Head of caudate nucleus (tissue), 42 donors: ENCODE results near the gene PEAK3.

Source experiments
- DNase-seq, 42 donors: peaks; one replicate each; pipeline versions ENCODE4 v3.0.0 to v3.0.0-alpha.2; 2020 to 2021; ENCODE audit warnings: mixed read lengths in 7 of 42
- intact Hi-C: fragments of 100-400 bp; cut with DNase I; formaldehyde crosslinking; loops from one replicate; pipeline ENCODE4 v1.15.0; 2022

The PEAK3 gene

DNA sequence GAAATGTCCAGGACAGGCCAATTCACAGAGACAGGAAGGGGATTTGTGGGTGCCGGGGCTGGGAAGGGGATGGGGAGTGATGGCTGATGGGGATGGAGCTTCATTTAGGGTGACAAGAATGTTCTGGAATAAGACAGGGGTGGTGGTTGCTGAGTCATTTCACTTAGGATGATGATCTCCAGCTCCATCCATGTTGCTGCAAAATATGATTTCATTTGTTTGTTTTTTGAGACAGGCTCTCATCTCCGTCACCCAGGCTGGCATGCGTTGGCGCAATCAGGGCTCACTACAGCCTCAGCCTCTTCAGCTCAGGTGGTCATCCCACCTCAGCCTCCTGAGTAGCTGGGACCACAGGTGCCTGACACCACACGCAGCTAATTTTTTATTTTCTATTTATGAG lies 22.6 kb downstream of the PEAK3 start:
- DNase-seq, result no peak
- intact Hi-C loops, result no loop called here

DNA sequence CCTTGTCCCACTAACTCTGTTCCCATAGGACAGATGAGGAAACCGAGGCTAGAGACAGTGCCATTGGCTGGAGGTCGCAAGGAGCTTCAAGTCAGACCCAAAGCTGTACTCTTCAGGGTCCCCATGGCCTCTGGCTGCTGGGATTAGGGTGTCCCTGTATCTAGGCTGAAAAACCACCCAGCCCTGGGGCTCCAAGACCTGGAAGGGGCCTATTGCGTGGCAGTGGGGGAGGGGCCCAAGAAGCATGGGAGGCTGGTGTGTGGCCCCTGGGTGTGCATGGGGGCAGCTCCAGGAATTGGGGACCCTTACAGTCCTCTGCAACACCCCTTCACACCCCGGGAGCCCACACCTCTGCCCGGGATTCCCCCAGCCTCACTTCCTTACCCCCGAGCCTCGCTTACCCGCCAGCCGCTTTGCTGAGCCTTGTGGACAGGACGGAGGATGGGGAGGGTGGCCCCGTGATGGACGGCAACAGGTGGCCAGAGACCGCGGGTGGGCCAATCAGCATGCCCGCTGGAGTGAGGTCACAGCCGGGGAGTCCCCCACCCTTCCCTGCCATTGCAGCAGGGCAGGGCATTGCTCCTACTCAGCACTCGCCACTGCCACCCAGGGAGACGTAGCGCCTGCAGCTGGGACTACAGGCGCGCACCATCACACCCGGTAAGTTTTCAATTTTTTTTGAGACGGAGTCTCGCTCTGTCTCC lies 25.8 kb downstream of the PEAK3 start, which contains the start of gene JSRP1:
JSRP1 (minus strand) TSS at position 436 of the 704 bp plus-strand sequence. CDS start 1,103 bp downstream, outside the sequence.
- DNase-seq, result no peak

DNA sequence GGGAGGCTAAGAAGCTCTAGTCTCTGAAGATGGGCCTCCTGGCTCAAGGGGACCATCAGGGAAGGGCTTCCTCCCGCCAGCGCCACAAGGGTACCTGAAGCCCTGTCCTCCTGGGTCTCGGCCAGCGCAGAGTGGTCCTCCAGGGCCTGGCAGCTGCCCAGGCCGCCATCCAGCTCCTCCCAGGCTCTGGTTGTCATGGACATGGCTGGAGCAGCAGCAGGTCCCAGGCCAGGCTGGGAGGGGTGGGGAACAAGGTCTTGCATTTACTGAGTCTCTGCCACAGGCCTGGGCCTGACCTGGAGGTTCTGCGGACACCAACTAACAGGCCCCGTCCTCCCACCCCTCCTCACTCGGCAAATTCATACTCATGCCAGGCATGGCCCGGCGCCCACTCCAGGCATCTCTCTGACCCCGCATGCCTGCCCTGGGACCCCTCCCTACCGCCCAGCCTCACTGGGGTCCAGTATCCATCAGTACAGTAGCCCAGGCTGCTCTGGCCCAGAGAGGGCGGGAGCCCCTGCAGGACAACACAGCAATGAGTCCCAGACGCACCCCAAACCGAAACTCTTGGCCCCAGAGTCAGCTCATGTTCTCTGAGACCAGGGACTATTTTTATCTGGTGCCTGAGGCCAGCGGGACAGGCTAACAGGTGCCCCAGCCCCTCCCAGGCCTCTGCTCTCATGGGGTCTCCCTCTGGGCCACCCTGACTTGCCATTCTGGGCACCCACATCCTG lies 26.7 kb downstream of the PEAK3 start:
- no peak for DNase-seq
- intact Hi-C loops, result no loop called here

More for the DNA sequence above, 25.8 kb downstream of the PEAK3 start, which contains the start of gene JSRP1:
- intact Hi-C loops, result no loop called here

DNA sequence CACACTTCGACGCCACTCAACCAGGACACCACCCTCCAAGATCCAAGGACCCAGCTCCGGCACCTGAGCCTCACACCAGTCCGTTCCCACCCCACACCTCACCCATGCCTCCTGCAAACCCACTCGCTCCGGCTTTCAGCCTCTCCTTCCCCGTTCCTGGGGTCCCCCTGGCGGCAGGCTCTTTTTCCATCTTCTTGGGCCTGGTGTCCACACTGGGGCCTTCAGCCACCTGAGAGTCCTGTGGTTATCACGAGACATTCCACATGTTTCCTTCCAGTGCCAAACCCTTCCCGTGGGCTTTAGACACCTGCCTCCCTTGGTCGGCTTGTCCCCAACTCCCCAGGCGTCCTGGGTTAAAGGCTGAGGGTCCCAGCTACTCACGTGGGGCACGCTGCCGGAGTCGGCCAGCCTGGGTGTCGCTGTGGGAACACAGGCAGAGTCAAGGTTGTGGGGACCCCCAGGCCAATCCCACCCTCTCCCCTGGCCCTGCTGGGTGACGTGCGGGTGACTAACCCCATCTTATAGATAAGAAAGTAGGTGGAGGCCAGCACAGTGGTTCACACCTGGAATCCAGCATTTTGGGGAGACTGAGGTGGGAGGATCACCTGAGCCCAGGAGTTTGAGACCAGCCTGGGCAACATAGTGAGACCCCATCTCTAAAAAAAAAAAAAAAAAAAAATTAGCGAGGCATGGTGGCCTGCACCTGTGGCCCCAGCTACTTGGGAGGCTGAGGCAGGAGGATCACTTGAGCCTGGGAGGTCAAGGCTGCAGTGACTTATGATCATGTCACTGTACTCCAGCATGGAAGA lies 27.7 kb downstream of the PEAK3 start:
- intact Hi-C loops, result no loop called here

DNA sequence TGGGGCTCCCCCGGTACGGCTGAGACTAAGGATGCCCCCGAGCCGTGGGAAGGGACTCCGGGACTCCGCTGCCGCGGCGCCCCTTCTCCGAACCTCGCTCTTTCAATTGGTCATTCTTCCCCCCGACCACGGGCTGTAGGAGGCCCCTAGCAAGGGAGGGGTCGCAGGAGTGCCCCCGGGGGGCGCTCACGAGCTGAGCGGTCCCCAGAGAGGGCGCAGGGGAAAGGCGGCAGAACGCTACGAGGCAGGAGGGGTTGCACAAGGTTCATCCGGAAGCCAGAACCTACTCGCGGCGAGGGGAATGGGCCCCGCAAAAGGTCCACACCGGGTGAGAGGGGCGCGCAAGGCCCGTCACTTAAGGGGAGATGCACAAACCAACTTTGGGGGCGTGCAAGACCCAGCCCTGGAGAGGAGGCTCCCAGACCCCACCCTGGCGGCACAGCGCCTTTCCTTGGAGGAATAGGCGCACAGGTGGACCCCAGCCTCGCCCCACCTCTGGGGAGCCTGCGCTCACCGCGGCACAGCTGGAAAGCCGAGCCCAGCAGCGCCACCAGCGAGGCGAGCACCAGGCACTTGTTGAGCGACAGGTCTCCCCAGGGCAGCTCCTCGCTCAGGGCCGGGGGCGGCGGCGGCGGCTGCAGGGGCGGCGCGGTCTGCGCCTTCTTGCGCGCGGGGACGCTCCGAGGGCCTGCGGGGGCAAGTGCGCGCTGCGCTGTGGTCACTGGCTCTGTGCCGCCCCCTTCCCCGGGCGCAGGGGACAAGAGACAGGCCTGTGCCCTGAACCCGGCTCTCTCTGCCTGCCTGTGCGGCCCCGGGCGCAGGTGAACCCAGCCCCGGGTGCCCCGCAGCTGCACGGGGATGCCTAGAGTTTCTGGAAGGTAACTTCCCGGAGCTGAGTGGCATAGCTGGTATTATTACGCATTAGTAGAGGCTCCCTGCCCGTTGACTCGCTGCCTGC lies 28.6 kb downstream of the PEAK3 start:
- DNase-seq, result peak in 7 of 42 donors; percentile 41 to 67 (median 53)
- intact Hi-C loops, result no loop called here

More for the DNA sequence above, 27.7 kb downstream of the PEAK3 start:
- DNase-seq, result no peak

DNA sequence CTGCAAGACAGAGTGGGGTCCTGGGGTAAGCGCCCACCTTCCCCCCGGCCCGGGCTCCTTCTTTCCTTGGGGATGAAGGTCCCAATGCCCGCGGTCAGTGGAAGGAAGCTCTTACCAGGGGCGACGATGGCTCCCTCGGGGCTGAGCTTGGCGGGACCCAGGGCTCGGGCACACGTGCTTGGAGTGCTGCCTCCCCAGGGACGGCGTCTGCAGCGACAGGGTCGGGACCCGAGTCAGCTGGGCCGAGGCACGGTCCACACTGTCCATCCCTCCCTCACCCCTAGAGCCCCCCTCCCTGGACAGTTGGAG lies 29.2 kb downstream of the PEAK3 start:
- intact Hi-C loops, result no loop called here
- DNase-seq, result no peak

DNA sequence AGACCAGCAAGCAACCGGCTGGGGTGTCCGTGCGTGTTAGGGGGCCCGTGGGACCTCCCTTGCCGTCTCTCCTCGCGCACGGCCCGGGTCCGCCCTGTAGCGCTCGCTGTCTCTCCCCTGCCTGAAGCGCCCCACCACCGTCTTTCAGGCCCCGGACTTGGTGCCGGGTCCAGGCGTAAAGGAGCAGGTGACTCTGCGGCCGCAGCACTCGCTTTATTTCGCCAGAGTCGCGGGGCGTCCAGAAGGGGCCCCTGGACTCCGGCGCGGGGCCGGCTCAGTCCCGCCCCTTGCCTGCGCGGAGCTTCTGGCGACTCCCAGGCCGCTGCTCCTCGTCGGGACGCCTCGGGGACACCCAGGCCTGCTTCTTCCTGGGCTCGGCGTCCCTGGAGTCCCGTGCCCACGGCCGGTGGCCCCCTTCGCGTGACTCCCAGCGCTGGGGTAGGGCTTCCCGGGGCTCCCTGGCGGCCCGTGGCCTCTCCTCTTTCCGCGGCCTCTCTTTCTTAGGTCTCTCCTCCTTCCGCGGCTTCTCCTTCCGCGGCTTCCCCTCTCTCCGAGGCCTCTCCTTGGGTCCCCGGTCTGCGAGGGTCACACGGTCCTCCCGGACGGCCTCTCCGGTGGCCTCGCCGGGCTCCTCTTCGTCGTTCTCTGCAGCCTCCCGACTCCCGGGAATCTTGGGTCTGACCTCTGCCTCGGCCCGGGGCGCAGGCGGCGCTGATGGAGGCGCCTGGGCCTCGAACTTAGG lies 29.7 kb downstream of the PEAK3 start:
- DNase-seq, result no peak

DNA sequence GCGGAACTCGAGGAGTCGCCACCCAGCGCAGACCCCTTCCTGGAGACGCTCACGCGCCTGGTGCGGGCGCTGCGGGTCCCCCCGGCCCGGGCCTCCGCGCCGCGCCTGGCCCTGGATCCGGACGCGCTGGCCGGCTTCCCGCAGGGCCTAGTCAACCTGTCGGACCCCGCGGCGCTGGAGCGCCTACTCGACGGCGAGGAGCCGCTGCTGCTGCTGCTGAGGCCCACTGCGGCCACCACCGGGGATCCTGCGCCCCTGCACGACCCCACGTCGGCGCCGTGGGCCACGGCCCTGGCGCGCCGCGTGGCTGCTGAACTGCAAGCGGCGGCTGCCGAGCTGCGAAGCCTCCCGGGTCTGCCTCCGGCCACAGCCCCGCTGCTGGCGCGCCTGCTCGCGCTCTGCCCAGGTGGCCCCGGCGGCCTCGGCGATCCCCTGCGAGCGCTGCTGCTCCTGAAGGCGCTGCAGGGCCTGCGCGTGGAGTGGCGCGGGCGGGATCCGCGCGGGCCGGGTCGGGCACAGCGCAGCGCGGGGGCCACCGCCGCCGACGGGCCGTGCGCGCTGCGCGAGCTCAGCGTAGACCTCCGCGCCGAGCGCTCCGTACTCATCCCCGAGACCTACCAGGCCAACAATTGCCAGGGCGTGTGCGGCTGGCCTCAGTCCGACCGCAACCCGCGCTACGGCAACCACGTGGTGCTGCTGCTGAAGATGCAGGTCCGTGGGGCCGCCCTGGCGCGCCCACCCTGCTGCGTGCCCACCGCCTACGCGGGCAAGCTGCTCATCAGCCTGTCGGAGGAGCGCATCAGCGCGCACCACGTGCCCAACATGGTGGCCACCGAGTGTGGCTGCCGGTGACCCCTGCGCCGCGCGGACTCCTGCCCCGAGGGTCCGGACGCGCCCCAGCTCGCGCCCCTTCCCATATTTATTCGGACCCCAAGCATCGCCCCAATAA lies 30.6 kb downstream of the PEAK3 start:
- intact Hi-C loops, result no loop called here
- no peak for DNase-seq

More for the DNA sequence above, 29.7 kb downstream of the PEAK3 start:
- intact Hi-C loops, result no loop called here

DNA sequence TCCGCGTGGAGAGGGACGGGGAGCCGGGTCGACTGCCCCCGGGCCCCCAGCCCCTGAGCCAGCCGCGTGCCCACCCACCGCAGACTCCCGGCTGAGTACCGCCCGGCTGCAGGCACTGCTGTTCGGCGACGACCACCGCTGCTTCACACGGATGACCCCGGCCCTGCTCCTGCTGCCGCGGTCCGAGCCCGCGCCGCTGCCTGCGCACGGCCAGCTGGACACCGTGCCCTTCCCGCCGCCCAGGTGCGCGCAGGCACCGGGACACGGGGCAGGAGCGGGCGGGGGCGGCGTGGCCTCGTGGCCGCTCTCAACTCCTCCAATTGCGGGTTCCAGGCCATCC lies 31.2 kb downstream of the PEAK3 start:
- DNase-seq, result no peak
- intact Hi-C loops, result no loop called here

DNA sequence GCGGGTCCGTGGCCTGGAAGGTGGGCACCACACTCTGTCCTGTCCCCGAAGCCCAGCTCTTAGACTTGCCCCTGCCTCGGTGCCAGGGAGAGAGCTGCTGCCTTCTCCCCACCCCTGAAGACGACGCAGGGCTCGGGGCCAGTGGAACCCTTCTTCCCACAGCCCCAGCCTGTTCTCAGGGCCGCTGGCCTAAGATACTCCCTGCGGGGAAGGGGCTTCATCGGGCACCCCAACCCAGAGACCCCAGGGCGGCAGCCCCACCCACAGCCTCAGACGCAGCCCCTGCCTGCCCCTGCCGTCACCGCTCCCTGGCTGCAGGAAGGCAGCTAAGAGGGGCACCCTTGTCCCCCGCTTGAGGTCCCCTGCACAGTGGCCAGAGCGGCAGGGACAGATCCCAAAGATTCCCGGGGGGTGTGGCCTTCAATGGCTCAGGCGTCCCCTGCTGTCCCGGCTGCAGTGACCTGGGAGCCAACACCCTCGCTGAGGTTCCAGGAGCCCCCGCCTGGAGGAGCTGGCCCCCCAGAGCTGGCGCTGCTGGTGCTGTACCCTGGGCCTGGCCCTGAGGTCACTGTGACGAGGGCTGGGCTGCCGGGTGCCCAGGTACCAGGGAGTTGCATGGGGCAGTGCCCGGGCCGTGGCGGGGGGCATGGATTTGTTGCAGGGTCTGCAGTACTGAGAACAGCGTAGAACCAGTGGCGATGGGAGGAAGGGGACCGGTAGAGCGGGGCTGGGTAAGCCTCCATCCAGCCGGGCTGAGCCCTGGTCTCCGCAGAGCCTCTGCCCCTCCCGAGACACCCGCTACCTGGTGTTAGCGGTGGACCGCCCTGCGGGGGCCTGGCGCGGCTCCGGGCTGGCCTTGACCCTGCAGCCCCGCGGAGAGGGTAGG lies 31.9 kb downstream of the PEAK3 start:
- no peak for DNase-seq
- intact Hi-C loops, result no loop called here

DNA sequence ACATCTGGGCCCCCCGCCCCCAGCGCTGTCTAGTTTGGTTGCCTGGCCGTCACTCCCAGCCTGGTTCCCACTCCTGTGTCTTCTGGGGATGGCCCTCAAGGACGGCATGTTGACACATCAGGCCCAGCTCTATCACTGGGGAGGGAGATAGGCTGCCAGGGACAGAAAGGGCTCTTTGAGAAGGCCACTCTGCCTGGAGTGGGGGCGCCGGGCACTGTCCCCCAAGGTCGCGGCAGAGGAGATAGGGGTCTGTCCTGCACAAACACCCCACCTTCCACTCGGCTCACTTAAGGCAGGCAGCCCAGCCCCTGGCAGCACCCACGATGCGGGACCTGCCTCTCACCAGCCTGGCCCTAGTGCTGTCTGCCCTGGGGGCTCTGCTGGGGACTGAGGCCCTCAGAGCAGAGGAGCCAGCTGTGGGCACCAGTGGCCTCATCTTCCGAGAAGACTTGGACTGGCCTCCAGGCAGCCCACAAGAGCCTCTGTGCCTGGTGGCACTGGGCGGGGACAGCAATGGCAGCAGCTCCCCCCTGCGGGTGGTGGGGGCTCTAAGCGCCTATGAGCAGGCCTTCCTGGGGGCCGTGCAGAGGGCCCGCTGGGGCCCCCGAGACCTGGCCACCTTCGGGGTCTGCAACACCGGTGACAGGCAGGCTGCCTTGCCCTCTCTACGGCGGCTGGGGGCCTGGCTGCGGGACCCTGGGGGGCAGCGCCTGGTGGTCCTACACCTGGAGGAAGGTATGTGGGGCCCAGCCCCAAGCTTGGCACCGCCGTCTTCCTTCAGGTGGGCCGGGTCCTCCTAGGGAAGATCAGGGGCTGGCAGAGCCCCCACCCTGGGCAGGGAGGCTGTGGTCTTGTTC lies 32.7 kb downstream of the PEAK3 start, which contains the start of gene AMH:
AMH (plus strand) TSS at position 314 of the 857 bp plus-strand sequence; CDS start at position 324, 10 bp downstream.
- intact Hi-C loops, result no loop called here
- no peak for DNase-seq

DNA sequence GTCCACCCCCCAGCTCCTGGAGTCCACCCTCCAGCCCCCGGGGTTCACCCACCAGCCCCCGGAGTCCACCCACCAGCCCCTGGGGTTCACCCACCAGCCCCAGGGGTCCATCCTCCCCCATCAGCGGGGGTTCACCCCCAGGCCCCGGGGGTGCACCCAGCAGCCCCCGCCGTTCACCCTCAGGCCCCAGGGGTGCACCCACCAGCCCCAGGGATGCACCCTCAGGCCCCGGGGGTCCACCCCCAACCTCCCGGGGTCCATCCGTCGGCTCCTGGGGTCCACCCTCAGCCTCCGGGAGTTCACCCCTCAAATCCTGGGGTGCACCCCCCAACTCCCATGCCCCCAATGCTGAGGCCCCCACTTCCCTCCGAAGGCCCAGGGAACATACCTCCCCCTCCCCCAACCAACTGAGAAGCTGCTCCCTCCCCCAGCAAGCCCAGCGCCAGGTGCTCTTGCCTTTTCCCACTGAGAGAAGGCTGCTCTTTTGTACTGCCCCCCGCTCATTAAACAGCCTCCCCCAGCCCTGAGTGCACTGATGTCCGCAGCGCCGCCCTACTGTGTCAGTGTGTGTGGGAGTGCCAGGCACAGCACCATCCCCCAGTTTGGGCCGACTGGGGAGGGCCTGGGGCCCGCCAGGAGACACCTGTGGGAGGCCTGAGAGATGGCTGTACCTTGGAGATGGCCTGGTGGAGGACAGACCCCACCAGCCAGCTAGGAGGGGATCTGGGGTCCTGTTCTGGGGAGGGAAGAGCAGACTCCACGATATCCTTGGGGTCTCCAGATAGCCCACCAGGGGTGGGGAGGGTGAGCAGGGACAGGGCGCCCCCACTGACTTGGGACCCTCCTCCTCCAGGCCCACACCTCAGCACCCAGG lies 33.6 kb downstream of the PEAK3 start:
- no peak for DNase-seq
- intact Hi-C loops, result no loop called here

DNA sequence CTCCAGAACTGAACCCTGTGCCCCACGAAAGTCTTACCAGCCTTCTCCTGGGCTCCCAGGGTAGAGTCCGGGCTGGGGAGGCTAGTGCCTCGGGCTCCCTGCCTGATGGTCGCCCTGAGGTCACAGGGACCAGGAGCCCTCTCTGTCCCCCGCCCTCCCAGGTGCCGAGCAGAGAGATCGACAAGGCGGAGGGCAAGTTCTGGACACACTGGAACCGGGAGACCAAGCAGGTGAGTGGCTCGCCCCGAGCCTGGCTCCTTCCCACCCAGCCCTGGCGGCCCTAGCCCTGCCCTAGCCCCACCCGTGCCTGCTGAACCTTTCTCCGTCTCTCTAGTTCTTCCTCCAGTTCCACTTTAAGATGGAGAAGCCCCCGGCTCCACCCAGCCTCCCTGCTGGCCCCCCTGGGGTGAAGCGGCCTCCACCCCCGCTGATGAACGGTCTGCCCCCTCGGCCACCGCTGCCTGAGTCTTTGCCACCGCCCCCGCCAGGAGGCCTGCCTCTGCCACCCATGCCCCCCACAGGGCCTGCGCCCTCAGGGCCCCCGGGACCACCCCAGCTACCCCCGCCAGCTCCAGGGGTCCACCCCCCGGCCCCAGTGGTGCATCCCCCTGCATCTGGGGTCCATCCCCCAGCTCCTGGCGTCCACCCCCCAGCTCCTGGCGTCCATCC lies 34.4 kb downstream of the PEAK3 start:
- intact Hi-C loops, result no loop called here
- no peak for DNase-seq
